CD14-positive monocyte (primary cell): ENCODE results near the gene NKD2. TPM values are rescaled to one million over a fixed set of nuclear protein-coding genes. Genes with fewer than 3 reads are reported as not detected.

Source experiments
- DNase-seq, 3 donors: peaks; one replicate each; pipeline ENCODE4 v3.0.0-alpha.2; 2011 to 2022
- H2AFZ ChIP-seq: 2 replicates; pipeline ENCODE4 v1.6.0; 2012; ENCODE audit warnings: mild to moderate bottlenecking, low read depth, low read length, inconsistent platforms; ENCODE audit not compliant: insufficient read depth, poor library complexity, severe bottlenecking
- H3K27ac ChIP-seq, 2 donors: 1 replicate in 1 of 2; 2 replicates in 1 of 2; pipeline ENCODE4 v1.5.1; 2012 to 2013; ENCODE audit warnings: low read length in 2 of 2, control low read depth in 1 of 2, inconsistent platforms in 1 of 2, low read depth in 1 of 2, mild to moderate bottlenecking in 1 of 2
- H3K27me3 ChIP-seq, 2 donors: one replicate each; pipeline versions ENCODE4 v1.6.0 to v1.6.1; 2011 to 2013; ENCODE audit warnings: low read length in 2 of 2; ENCODE audit not compliant: control insufficient read depth in 2 of 2, insufficient read depth in 2 of 2
- H3K36me3 ChIP-seq, 2 donors: replicated peaks in 1 of 2; 1 replicate in 1 of 2; 2 replicates in 1 of 2; pipeline versions ENCODE4 v1.5.1 to v1.6.1; 2012 to 2013; ENCODE audit warnings: low read length in 2 of 2, control low read depth in 1 of 2, inconsistent platforms in 1 of 2, mild to moderate bottlenecking in 1 of 2; ENCODE audit not compliant: insufficient read depth in 2 of 2, control insufficient read depth in 1 of 2
- H3K4me1 ChIP-seq, 2 donors: 1 replicate in 1 of 2; 2 replicates in 1 of 2; pipeline versions ENCODE4 v1.5.1 to v1.6.1; 2012 to 2013; ENCODE audit warnings: low read length in 2 of 2, control low read depth in 1 of 2, inconsistent platforms in 1 of 2, mild to moderate bottlenecking in 1 of 2, moderate library complexity in 1 of 2; ENCODE audit not compliant: insufficient read depth in 2 of 2, control insufficient read depth in 1 of 2
- H3K4me2 ChIP-seq: replicated peaks from 2 replicates; pipeline ENCODE3; 2012; ENCODE audit warnings: low read length, moderate library complexity, mild to moderate bottlenecking; ENCODE audit not compliant: poor library complexity, severe bottlenecking; ENCODE audit errors: extremely low read depth
- H3K4me3 ChIP-seq, 3 experiments: fragments of 200-600 bp in 1 of 3; sonication (generic) in 1 of 3; replicated peaks in 1 of 3; 1 replicate in 2 of 3; 2 replicates in 1 of 3; pipeline ENCODE4 v1.5.1; 2011 to 2013; ENCODE audit warnings: low read length in 3 of 3, mild to moderate bottlenecking in 3 of 3, control low read depth in 2 of 3, low read depth in 2 of 3, inconsistent platforms in 1 of 3, moderate library complexity in 1 of 3
- H3K79me2 ChIP-seq: 2 replicates; pipeline ENCODE4 v1.6.0; 2012; ENCODE audit warnings: mild to moderate bottlenecking, control low read depth, inconsistent platforms, low read length, moderate library complexity; ENCODE audit not compliant: insufficient read depth
- H3K9ac ChIP-seq: 2 replicates; pipeline ENCODE4 v1.6.0; 2017; ENCODE audit warnings: low read length, mild to moderate bottlenecking; ENCODE audit not compliant: insufficient read depth, poor library complexity, severe bottlenecking
- H3K9me3 ChIP-seq, 2 donors: replicated peaks in 1 of 2; 1 replicate in 1 of 2; 2 replicates in 1 of 2; pipeline versions ENCODE4 v1.5.1 to v1.6.1; 2012 to 2013; ENCODE audit warnings: low read length in 2 of 2, control low read depth in 1 of 2; ENCODE audit not compliant: control insufficient read depth in 1 of 2, insufficient read depth in 1 of 2
- H4K20me1 ChIP-seq: 2 replicates; pipeline ENCODE4 v1.6.0; 2012; ENCODE audit warnings: mild to moderate bottlenecking, low read length, control low read depth, moderate library complexity; ENCODE audit not compliant: insufficient read depth
- H3K27ac Mint-ChIP-seq, 7 donors: one replicate each; pipeline ENCODE4 v1.8.0; 2020; ENCODE audit warnings: mild to moderate bottlenecking in 7 of 7, mixed read lengths in 7 of 7, moderate library complexity in 6 of 7, inconsistent platforms in 2 of 7
- H3K27me3 Mint-ChIP-seq, 3 donors: one replicate each; pipeline ENCODE4 v1.8.0; 2021 to 2022; ENCODE audit warnings: low read depth in 3 of 3, mild to moderate bottlenecking in 3 of 3, mixed read lengths in 3 of 3, moderate library complexity in 3 of 3, inconsistent platforms in 1 of 3
- H3K36me3 Mint-ChIP-seq, 2 donors: one replicate each; pipeline ENCODE4 v1.8.0; 2020; ENCODE audit warnings: mixed read lengths in 2 of 2, inconsistent platforms in 1 of 2, mild to moderate bottlenecking in 1 of 2
- H3K4me1 Mint-ChIP-seq: one replicate; pipeline ENCODE4 v1.8.0; 2020; ENCODE audit warnings: mild to moderate bottlenecking, mixed read lengths
- H3K4me3 Mint-ChIP-seq, 2 donors: one replicate each; pipeline ENCODE4 v1.8.0; 2020; ENCODE audit warnings: mild to moderate bottlenecking in 2 of 2, mixed read lengths in 2 of 2, moderate library complexity in 1 of 2
- H3K9me3 Mint-ChIP-seq, 7 donors: one replicate each; pipeline ENCODE4 v1.8.0; 2020 to 2022; ENCODE audit warnings: mixed read lengths in 7 of 7, mild to moderate bottlenecking in 6 of 7, moderate library complexity in 6 of 7, inconsistent platforms in 2 of 7
- CTCF ChIP-seq: fragments of 200-600 bp; IDR thresholded peaks from one replicate; pipeline ENCODE4 v1.8.0; 2022; ENCODE audit warnings: antibody characterized with exemption, mild to moderate bottlenecking
- WGBS: methylation state at CpG from one replicate; pipeline ENCODE4 v1.1.5; 2013; ENCODE audit warnings: missing lambda C conversion rate; ENCODE audit not compliant: insufficient coverage; 5-methylcytosine and 5-hydroxymethylcytosine counted together
- intact Hi-C, 2 donors: fragments of 100-400 bp; cut with micrococcal nuclease; formaldehyde crosslinking; loops; one replicate each; pipeline versions ENCODE4 v1.15.0 to v1.15.1; 2023
- polyA plus RNA-seq, 3 donors: library from polyadenylated mRNA; depleted of rRNA in 1 of 3; unstranded in 2 of 3; stranded (reverse) in 1 of 3; fragments of 300-500 nt in 2 of 3; fragments of >200 nt in 1 of 3; fragmentation: Illumina TruSeq in 2 of 3; gene quantifications; 1 replicate in 2 of 3; 2 replicates in 1 of 3; pipeline ENCODE4 v1.2.3, GENCODE V29; 2012 to 2021

Gene NKD2
- polyA plus RNA-seq, 3 donors = not detected

GRCh38 chr5:1086137-1086536 lies 77.5 kb downstream of the NKD2 start:
- no peak for TF ChIP-seq CTCF
- Histone ChIP-seq H3K4me2 (no peak overlapping the region), H3K36me3 (peaks cover 38 to 65% of the 10 kb centered on the region in 2 donors), H3K27ac (no peak overlapping the region), H4K20me1 (peaks cover 29% of the 10 kb centered on the region), H3K9ac (no peak overlapping the region), H3K4me3 (no peak overlapping the region), H2AFZ (no peak overlapping the region), H3K9me3 (no peaks in the 10 kb centered on the region), H3K27me3 (no peaks in the 10 kb centered on the region), H3K4me1 (no peaks in the 10 kb centered on the region), H3K79me2 (no peaks in the 10 kb centered on the region)
- DNase-seq = no peak
- Mint-ChIP-seq H3K4me3 (no peak overlapping the region), H3K4me1 (no peaks in the 10 kb centered on the region), H3K36me3 (peaks cover 50 to 58% of the 10 kb centered on the region in 2 donors), H3K27ac (peak overlapping the region in 1 of 7 donors; percentile 61), H3K9me3 (peaks cover 0 to 3% (median 0%) of the 10 kb centered on the region in 7 donors), H3K27me3 (peaks cover 1 to 3% (median 2%) of the 10 kb centered on the region in 3 donors)
- WGBS = 92% methylated on average over 10 of the region's 11 CpGs
- intact Hi-C loops = no loop called here

- Mint-ChIP-seq H3K4me3 (no peak overlapping the region), H3K36me3 (peaks cover 53 to 60% of the 10 kb centered on the region in 2 donors), H3K9me3 (no peaks in the 10 kb centered on the region), H3K27ac (no peak overlapping the region), H3K27me3 (peaks cover 0 to 3% (median 1%) of the 10 kb centered on the region in 3 donors), H3K4me1 (no peaks in the 10 kb centered on the region)
- Histone ChIP-seq H3K79me2 (no peaks in the 10 kb centered on the region), H4K20me1 (peaks cover 36% of the 10 kb centered on the region), H2AFZ (no peak overlapping the region), H3K27me3 (no peaks in the 10 kb centered on the region), H3K9me3 (no peaks in the 10 kb centered on the region), H3K4me2 (no peak overlapping the region), H3K4me1 (no peaks in the 10 kb centered on the region), H3K4me3 (no peak overlapping the region), H3K27ac (no peak overlapping the region), H3K9ac (no peak overlapping the region), H3K36me3 (peaks cover 40 to 69% of the 10 kb centered on the region in 2 donors)
- no peak for DNase-seq
- 98% methylated on average over 29 of the region's 31 CpGs for WGBS
- intact Hi-C loops = no loop called here
- TF ChIP-seq CTCF = no peak
Observed at GRCh38 chr5:1086871-1087270, 78.3 kb downstream of the NKD2 start.
